GM23338 (cell line): ENCODE data around the gene TENM4.

ENCODE experiments used
- NANOG ChIP-seq: IDR thresholded peaks from 2 replicates; pipeline ENCODE4 v1.6.1; 2016; ENCODE audit warnings: antibody characterized with exemption, borderline replicate concordance
- STAT1 ChIP-seq: IDR thresholded peaks from one replicate; pipeline ENCODE4 v1.6.1; 2016; ENCODE audit warnings: antibody characterized with exemption; ENCODE audit not compliant: unreplicated experiment
- TF ChIP-seq, protein P1 (sequence below), 2 experiments: fragments of 200-600 bp in 1 of 2; sonication (generic) in 1 of 2; conservative IDR thresholded peaks; 2 replicates each; pipeline versions ENCODE4 v1.5.1 to v1.6.1; 2016 to 2017; ENCODE audit warnings: antibody characterized with exemption in 2 of 2, low read depth in 2 of 2, mild to moderate bottlenecking in 2 of 2, moderate library complexity in 1 of 2
- TF ChIP-seq, protein P2 (sequence below): IDR thresholded peaks from one replicate; pipeline ENCODE4 v1.6.1; 2018; ENCODE audit warnings: antibody characterized with exemption; ENCODE audit not compliant: unreplicated experiment

- TF ChIP-seq, protein P1, sequence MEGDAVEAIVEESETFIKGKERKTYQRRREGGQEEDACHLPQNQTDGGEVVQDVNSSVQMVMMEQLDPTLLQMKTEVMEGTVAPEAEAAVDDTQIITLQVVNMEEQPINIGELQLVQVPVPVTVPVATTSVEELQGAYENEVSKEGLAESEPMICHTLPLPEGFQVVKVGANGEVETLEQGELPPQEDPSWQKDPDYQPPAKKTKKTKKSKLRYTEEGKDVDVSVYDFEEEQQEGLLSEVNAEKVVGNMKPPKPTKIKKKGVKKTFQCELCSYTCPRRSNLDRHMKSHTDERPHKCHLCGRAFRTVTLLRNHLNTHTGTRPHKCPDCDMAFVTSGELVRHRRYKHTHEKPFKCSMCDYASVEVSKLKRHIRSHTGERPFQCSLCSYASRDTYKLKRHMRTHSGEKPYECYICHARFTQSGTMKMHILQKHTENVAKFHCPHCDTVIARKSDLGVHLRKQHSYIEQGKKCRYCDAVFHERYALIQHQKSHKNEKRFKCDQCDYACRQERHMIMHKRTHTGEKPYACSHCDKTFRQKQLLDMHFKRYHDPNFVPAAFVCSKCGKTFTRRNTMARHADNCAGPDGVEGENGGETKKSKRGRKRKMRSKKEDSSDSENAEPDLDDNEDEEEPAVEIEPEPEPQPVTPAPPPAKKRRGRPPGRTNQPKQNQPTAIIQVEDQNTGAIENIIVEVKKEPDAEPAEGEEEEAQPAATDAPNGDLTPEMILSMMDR (conservative IDR thresholded peaks at IDR 0.05; ENCODE audit: low read depth in 2 of 2): no peak
- no peak for TF ChIP-seq STAT1
- TF ChIP-seq NANOG: no peak
- TF ChIP-seq, protein P2, sequence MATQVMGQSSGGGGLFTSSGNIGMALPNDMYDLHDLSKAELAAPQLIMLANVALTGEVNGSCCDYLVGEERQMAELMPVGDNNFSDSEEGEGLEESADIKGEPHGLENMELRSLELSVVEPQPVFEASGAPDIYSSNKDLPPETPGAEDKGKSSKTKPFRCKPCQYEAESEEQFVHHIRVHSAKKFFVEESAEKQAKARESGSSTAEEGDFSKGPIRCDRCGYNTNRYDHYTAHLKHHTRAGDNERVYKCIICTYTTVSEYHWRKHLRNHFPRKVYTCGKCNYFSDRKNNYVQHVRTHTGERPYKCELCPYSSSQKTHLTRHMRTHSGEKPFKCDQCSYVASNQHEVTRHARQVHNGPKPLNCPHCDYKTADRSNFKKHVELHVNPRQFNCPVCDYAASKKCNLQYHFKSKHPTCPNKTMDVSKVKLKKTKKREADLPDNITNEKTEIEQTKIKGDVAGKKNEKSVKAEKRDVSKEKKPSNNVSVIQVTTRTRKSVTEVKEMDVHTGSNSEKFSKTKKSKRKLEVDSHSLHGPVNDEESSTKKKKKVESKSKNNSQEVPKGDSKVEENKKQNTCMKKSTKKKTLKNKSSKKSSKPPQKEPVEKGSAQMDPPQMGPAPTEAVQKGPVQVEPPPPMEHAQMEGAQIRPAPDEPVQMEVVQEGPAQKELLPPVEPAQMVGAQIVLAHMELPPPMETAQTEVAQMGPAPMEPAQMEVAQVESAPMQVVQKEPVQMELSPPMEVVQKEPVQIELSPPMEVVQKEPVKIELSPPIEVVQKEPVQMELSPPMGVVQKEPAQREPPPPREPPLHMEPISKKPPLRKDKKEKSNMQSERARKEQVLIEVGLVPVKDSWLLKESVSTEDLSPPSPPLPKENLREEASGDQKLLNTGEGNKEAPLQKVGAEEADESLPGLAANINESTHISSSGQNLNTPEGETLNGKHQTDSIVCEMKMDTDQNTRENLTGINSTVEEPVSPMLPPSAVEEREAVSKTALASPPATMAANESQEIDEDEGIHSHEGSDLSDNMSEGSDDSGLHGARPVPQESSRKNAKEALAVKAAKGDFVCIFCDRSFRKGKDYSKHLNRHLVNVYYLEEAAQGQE: no peak
Measured at GRCh38 chr11:79244241-79244772, 196.5 kb downstream of the TENM4 start.
